GM23338 (cell line): ENCODE data around the gene P4HA3. TPM values are rescaled to one million over a fixed set of nuclear protein-coding genes. Genes with fewer than 3 reads are reported as not detected.

Experiments used
- ATAC-seq: fragments of 200-7000 bp; cut with Tn5 transposase; 3 replicates; pipeline ENCODE4 v1.9.1; 2020
- DNase-seq: peaks from one replicate; pipeline ENCODE4 v3.0.0-alpha.2; 2015; ENCODE audit warnings: low spot score
- H2AFZ ChIP-seq: fragments of 200-600 bp; sonication (generic); 2 replicates; pipeline ENCODE4 v1.8.0; 2016; ENCODE audit warnings: antibody characterized with exemption, mild to moderate bottlenecking, moderate library complexity
- H3F3A ChIP-seq: fragments of 200-600 bp; sonication (generic); replicated peaks from 2 replicates; pipeline ENCODE4 v1.8.0; 2017; ENCODE audit warnings: antibody characterized with exemption, mixed run types, low read depth
- H3K27ac ChIP-seq: fragments of 200-600 bp; sonication (generic); 2 replicates; pipeline ENCODE4 v1.6.1; 2016; ENCODE audit warnings: low read depth
- H3K27me3 ChIP-seq: fragments of 200-600 bp; sonication (generic); 2 replicates; pipeline ENCODE4 v1.8.0; 2016; ENCODE audit warnings: mild to moderate bottlenecking, mixed run types, moderate library complexity; ENCODE audit not compliant: insufficient read depth
- H3K36me3 ChIP-seq: fragments of 200-600 bp; sonication (generic); 2 replicates; pipeline ENCODE4 v1.8.0; 2016; ENCODE audit warnings: mild to moderate bottlenecking; ENCODE audit not compliant: insufficient read depth
- H3K4me1 ChIP-seq: fragments of 200-600 bp; sonication (generic); 2 replicates; pipeline ENCODE4 v1.8.0; 2016; ENCODE audit warnings: mild to moderate bottlenecking, moderate library complexity; ENCODE audit not compliant: insufficient read depth
- H3K4me2 ChIP-seq: fragments of 200-600 bp; sonication (generic); 2 replicates; pipeline ENCODE4 v1.7.1; 2017; ENCODE audit warnings: mixed run types
- H3K4me3 ChIP-seq: fragments of 200-600 bp; sonication (generic); 2 replicates; pipeline ENCODE4 v1.6.1; 2016; ENCODE audit warnings: mixed run types
- H3K79me2 ChIP-seq: fragments of 200-600 bp; sonication (generic); replicated peaks from 2 replicates; pipeline ENCODE4 v1.8.0; 2017; ENCODE audit warnings: mild to moderate bottlenecking; ENCODE audit not compliant: insufficient read depth
- H3K9me2 ChIP-seq: fragments of 200-600 bp; sonication (generic); 2 replicates; pipeline ENCODE4 v1.8.0; 2017; ENCODE audit not compliant: insufficient read depth
- H4K20me1 ChIP-seq: fragments of 200-600 bp; sonication (generic); replicated peaks from 2 replicates; pipeline ENCODE4 v1.8.0; 2017; ENCODE audit warnings: mild to moderate bottlenecking; ENCODE audit not compliant: insufficient read depth
- H3K27ac Mint-ChIP-seq: 2 replicates; pipeline ENCODE4 v1.8.0; 2020; ENCODE audit warnings: inconsistent platforms, mild to moderate bottlenecking, moderate library complexity, mixed read lengths
- H3K27me3 Mint-ChIP-seq: 3 replicates; pipeline ENCODE4 v1.8.0; 2022; ENCODE audit warnings: low read depth, mild to moderate bottlenecking, moderate library complexity, mixed read lengths, inconsistent platforms; ENCODE audit not compliant: insufficient read depth, poor library complexity
- H3K36me3 Mint-ChIP-seq: 3 replicates; pipeline ENCODE4 v1.8.0; 2021; ENCODE audit warnings: low read depth, mild to moderate bottlenecking, inconsistent platforms, moderate library complexity, mixed read lengths
- H3K4me1 Mint-ChIP-seq: 3 replicates; pipeline ENCODE4 v1.8.0; 2020; ENCODE audit warnings: mild to moderate bottlenecking, inconsistent platforms, mixed read lengths
- H3K4me3 Mint-ChIP-seq: 3 replicates; pipeline ENCODE4 v1.8.0; 2021; ENCODE audit warnings: moderate library complexity, mild to moderate bottlenecking, inconsistent platforms, mixed read lengths
- H3K9me3 Mint-ChIP-seq: 3 replicates; pipeline ENCODE4 v1.8.0; 2020; ENCODE audit warnings: moderate library complexity, mild to moderate bottlenecking, inconsistent platforms, mixed read lengths
- CREB1 ChIP-seq: fragments of 250-450 bp; sonication (Bioruptor Pico); IDR thresholded peaks from 2 replicates; pipeline ENCODE4 v1.5.0; 2020; ENCODE audit warnings: low read depth, mild to moderate bottlenecking, moderate library complexity
- CTCF ChIP-seq, 2 experiments: fragments of 200-600 bp in 1 of 2; sonication (generic) in 1 of 2; conservative IDR thresholded peaks; 2 replicates each; pipeline versions ENCODE4 v1.5.1 to v1.6.1; 2016 to 2017; ENCODE audit warnings: antibody characterized with exemption in 2 of 2, low read depth in 2 of 2, mild to moderate bottlenecking in 2 of 2, moderate library complexity in 1 of 2
- ETS1 ChIP-seq: IDR thresholded peaks from 2 replicates; pipeline ENCODE4 v1.6.1; 2016; ENCODE audit warnings: antibody characterized with exemption
- EZH2 ChIP-seq: fragments of 200-600 bp; sonication (generic); IDR thresholded peaks from one replicate; pipeline ENCODE4 v1.8.0; 2017; ENCODE audit warnings: antibody characterized with exemption, mild to moderate bottlenecking, low read depth; ENCODE audit not compliant: unreplicated experiment
- EZH2phosphoT487 ChIP-seq: fragments of 200-600 bp; sonication (generic); IDR thresholded peaks from one replicate; pipeline ENCODE4 v1.8.1; 2018; ENCODE audit warnings: antibody characterized with exemption; ENCODE audit not compliant: unreplicated experiment
- JUNB ChIP-seq: IDR thresholded peaks from one replicate; pipeline ENCODE4 v1.6.1; 2016; ENCODE audit warnings: antibody characterized with exemption; ENCODE audit not compliant: unreplicated experiment
- NANOG ChIP-seq: IDR thresholded peaks from 2 replicates; pipeline ENCODE4 v1.6.1; 2016; ENCODE audit warnings: antibody characterized with exemption, borderline replicate concordance
- POLR2AphosphoS5 ChIP-seq: IDR thresholded peaks from 2 replicates; pipeline ENCODE4 v1.6.1; 2016; ENCODE audit warnings: antibody characterized with exemption, low read depth
- REST ChIP-seq: IDR thresholded peaks from one replicate; pipeline ENCODE4 v1.6.1; 2018; ENCODE audit warnings: antibody characterized with exemption; ENCODE audit not compliant: unreplicated experiment
- STAT1 ChIP-seq: IDR thresholded peaks from one replicate; pipeline ENCODE4 v1.6.1; 2016; ENCODE audit warnings: antibody characterized with exemption; ENCODE audit not compliant: unreplicated experiment
- ZNF114 ChIP-seq: fragments of 250-450 bp; sonication (Bioruptor Pico); IDR thresholded peaks from 2 replicates; pipeline ENCODE4 v1.5.0; 2020; ENCODE audit warnings: mild to moderate bottlenecking, moderate library complexity
- ZNF331 ChIP-seq: fragments of 250-450 bp; sonication (Bioruptor Pico); IDR thresholded peaks from 2 replicates; pipeline ENCODE4 v1.5.0; 2020; ENCODE audit warnings: low read depth, mild to moderate bottlenecking, moderate library complexity
- ZNF462 ChIP-seq: fragments of 250-450 bp; sonication (Bioruptor Pico); IDR thresholded peaks from 2 replicates; pipeline ENCODE4 v1.5.0; 2020; ENCODE audit warnings: mild to moderate bottlenecking, moderate library complexity
- polyA plus RNA-seq: library from polyadenylated mRNA; unstranded; fragments of >200 nt; fragmentation: Nextera tagmentation; extraction: Ambion mirVana; gene quantifications from 2 replicates; pipeline ENCODE4 v1.2.1, GENCODE V29; 2016
- total RNA-seq: library from RNA; depleted of rRNA; stranded (reverse); fragments of >200 nt; shearing (Covaris generic); gene quantifications from 2 replicates; pipeline ENCODE4 v1.2.3, GENCODE V29; 2014

The P4HA3 gene
- total and polyA plus RNA-seq, 2 experiments from 2014 or later: 0.08 TPM; not detected in 1

- Histone ChIP-seq H3K27ac (no peak overlapping the region), H3K9me2 (no peaks in the 10 kb centered on the region), H2AFZ (no peak overlapping the region), H3K36me3 (no peaks in the 10 kb centered on the region), H3K4me2 (no peak overlapping the region), H3K27me3 (no peaks in the 10 kb centered on the region), H4K20me1 (no peaks in the 10 kb centered on the region), H3K4me1 (no peaks in the 10 kb centered on the region), H3K79me2 (no peaks in the 10 kb centered on the region), H3F3A (no peaks in the 10 kb centered on the region), H3K4me3 (no peak overlapping the region)
- H3K27me3 Mint-ChIP-seq: peaks cover 6% of the 10 kb centered on the region
- TF ChIP-seq NANOG (no peak), CREB1 (CRISPR knock-in tag) (no peak), ZNF114 (CRISPR knock-in tag) (no peak), EZH2phosphoT487 (no peak), POLR2AphosphoS5 (no peak), ZNF462 (CRISPR knock-in tag) (no peak), JUNB (no peak), ZNF331 (CRISPR knock-in tag) (no peak), REST (no peak), EZH2 (no peak), CTCF (conservative IDR thresholded peaks at IDR 0.05; ENCODE audit: low read depth in 2 of 2) (no peak), ETS1 (no peak), STAT1 (no peak)
- H3K27ac Mint-ChIP-seq: no peak overlapping the region
- H3K4me1 Mint-ChIP-seq: no peaks in the 10 kb centered on the region
- DNase-seq: no peak
- H3K9me3 Mint-ChIP-seq: peaks cover 2% of the 10 kb centered on the region; the same call in 1 of the 3 replicates
- H3K36me3 Mint-ChIP-seq: 0 out of 3 replicates have a peak, but pooled peaks cover under 1% of the 10 kb centered on the region
- no peak overlapping the region for H3K4me3 Mint-ChIP-seq
- no peak for ATAC-seq
Observed at GRCh38 chr11:74288911-74289310, 22.5 kb downstream of the P4HA3 start.
